Erythroblast (primary cell): ENCODE measurements around the gene VSTM2B.

Experiments
- GATA1 ChIP-seq: IDR thresholded peaks from 2 replicates; pipeline ENCODE4 v1.6.1; 2011; ENCODE audit warnings: low read depth, mild to moderate bottlenecking, control low read depth, low read length, moderate library complexity
- POLR2A ChIP-seq: IDR thresholded peaks from 2 replicates; pipeline ENCODE4 v1.6.1; 2011; ENCODE audit warnings: mild to moderate bottlenecking, low read length

GRCh38 chr19:29546583-29547190, 20.9 kb downstream of the VSTM2B start:
- no peak for TF ChIP-seq POLR2A
- no peak for TF ChIP-seq GATA1
